Bone marrow (tissue), 2 donors: ENCODE data around the gene LASP1NB.
A peak's percentile ranks its signal among the peaks of the same experiment; 100 is the strongest.
"Not testable (repeated sequence)": the region's sequence is repeated elsewhere in the genome, so short reads cannot be mapped to it uniquely, and the experiment has no call there.

Experiments used
- DNase-seq, 2 donors: peaks; one replicate each; lab custom pipeline; 2025; lab: John Stamatoyannopoulos, UW

Gene LASP1NB

GRCh38 chr17:38918129-38918913 is 7.1 kb upstream of the LASP1NB start:
- no peak for DNase-seq

DNA sequence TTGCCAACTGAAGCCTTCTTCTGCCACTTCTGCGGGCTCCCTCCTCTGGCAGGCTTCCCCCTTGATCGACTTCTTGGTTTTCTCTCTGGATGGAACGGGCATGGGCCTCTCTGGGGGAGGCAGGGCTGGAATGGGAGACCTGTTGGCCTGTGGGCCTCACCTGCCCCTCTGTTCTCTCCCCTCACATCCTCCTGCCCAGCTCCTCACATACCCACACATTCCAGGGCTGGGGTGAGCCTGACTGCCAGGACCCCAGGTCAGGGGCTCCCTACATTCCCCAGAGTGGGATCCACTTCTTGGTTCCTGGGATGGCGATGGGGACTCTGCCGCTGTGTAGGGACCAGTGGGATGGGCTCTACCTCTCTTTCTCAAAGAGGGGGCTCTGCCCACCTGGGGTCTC is 6.5 kb upstream of the LASP1NB start:
- DNase-seq, result no peak

GRCh38 chr17:38919316-38920078 is 5.9 kb upstream of the LASP1NB start:
- no peak for DNase-seq

- no peak for DNase-seq
These were observed 4.8 kb upstream of the LASP1NB start for GRCh38 chr17:38920374-38921291.

GRCh38 chr17:38921756-38922411 is 3.5 kb upstream of the LASP1NB start:
- DNase-seq, result no peak

DNA sequence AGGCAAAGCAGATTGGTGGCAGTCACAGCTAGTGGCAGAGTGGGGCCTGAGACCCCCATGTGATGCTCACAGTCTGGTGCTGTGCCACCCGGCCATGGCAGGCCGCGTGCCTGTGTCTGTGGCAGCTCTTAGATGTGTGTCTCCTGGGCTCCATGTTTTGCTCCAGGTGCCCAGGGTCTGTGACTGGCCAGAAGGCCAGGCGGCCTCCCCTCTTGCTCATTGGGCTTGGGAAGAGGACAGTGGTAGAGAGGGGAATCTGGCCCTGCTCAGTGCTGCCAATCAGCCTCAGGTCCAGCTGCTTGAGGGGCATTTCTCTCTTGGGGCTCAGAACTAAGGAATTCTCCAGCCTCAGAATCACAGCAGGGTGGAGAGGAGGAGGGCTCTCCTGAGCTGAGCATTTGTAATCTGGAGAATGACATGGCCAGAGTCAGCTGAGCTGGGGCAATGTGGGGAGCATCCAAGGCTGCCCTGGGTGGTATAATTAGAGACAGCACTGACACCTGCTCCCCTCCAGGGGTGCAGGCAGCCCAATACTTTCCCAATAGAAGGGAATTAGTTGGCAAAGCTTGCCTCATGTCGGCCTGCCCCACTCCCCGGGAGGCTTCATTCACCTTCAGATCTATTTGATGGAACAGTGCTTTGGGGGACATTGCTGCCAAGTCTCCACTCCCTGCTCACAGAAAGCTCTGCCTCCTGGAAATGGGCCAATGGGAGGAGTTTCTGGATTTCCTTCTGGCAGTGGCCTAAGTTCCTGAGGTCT is 2.7 kb upstream of the LASP1NB start:
- DNase-seq, result no peak

GRCh38 chr17:38926293-38927070 is 1.1 kb downstream of the LASP1NB start:
- peak in 1 of 2 donors; percentile 91 for DNase-seq

- DNase-seq, result not testable (repeated sequence)
These were observed 5.4 kb downstream of the LASP1NB start for GRCh38 chr17:38930782-38931181.

GRCh38 chr17:38933962-38934361 is 8.5 kb downstream of the LASP1NB start:
- DNase-seq, result not testable (repeated sequence)

DNA sequence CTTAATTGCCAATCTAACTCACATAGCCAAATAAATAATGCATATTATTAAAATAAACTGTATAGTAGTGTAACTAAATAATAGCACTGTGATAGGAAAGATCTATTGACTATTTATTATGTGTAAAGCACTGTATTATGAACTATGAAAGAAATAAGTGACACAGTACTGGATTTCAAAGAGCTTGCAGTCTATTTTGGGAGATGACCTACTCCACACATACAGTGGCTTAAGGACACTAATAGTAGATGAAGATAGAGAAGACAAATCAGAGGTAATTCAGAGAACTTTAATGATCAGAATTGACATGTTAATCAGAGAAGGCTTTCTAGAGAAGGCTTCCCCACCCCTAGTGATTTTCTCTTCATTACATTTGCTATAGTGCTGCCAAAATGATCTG is 14.6 kb downstream of the LASP1NB start:
- no peak for DNase-seq

DNA sequence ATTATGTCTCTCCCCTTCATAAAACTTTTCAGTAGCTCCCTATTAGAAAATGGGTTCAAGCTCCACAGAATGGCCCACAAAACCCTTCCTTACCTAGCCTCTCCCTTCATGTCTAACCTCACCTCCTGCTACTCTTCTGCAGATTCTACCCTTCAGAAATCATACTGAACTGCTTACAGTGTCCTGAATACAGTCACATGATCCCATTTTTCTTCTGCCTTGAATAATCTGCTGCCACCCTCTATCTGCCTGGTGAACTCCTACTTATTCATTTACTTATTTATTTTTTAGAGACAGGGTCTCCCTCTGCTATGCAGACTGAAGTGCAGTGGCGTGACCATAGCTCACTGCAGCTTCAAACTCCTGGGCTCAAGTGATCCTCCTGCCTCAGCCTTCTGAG is 15.0 kb downstream of the LASP1NB start:
- no peak for DNase-seq

GRCh38 chr17:38942696-38943334 is 17.4 kb downstream of the LASP1NB start:
- DNase-seq, result no peak

DNA sequence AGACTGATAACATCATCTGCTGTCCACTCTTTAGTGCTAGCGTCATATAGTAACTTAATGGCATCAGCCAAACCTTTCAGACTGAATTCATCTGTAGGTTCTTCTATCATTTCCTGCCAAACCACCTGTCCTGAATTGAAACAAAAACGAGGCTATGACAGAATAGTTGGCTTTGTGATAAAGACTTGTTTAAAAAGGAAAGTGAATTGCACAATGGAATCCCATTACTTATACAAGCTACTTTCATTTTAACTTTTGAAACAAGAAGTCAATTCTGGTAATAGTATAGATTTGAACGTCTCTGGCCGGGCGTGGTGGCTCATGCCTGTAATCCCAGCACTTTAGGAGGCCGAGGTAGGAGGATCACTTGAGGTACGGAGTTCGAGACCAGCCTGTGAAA is 18.2 kb downstream of the LASP1NB start:
- no peak for DNase-seq

- DNase-seq, result no peak
These were observed 21.8 kb downstream of the LASP1NB start for GRCh38 chr17:38947189-38947588.

DNA sequence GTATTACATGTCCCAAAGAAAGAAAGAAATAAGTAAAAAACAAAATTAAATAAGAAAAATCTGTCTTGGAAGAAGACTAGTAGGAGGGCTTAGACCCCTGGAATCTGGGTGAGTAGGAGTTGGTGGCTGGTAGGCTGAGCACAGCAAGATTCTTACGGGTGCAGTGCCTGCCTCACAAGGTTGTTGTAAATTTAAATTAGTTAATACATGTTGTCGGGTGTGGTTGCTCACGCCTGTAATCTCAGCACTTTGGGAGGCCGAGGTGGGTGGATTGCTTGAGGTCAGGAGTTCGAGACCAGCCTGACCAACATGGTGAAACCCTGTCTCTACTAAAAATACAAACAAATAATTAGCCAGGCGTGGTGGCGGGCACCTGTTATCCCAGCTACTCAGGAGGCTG is 28.4 kb downstream of the LASP1NB start:
- not testable (repeated sequence) for DNase-seq

DNA sequence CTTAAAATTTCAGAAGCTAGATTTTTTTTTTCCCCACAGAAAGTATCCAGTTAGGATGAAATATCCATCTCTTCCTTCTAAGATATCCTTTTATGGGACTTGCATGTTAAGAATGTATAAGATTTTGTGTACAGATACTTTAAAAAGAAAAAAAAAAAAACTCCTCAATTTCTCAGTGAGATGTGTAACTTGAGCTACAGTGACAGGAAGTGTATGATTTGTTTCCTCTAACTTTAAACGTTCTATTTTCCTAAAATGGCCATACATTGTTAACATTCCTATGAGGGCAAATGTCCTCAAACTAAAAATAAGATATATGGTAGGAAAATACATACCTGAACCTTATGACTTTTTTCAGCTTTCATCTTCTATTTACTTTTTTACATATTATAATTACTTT is 32.9 kb downstream of the LASP1NB start:
- no peak for DNase-seq

- DNase-seq, result no peak
These were observed 33.3 kb downstream of the LASP1NB start for GRCh38 chr17:38958756-38959155.

DNA sequence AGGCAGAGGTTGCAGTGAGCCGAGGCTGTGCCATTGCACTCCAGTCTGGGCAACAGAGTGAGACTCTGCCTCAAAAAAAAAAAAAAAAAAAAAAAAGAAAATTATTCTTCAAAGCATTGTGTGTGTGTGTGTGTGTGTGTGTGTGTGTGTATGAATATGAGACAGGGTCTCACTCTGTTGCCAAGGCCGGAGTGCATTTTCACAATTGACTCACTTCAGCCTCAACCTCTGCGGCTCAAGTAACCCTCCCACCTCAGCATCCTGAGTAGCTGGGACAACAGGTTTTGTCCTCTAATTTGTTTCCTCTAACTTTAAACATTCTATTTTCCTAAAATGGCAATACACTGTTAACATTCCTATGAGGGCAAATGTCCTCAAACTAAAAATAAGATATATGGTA is 34.1 kb downstream of the LASP1NB start:
- no peak for DNase-seq

DNA sequence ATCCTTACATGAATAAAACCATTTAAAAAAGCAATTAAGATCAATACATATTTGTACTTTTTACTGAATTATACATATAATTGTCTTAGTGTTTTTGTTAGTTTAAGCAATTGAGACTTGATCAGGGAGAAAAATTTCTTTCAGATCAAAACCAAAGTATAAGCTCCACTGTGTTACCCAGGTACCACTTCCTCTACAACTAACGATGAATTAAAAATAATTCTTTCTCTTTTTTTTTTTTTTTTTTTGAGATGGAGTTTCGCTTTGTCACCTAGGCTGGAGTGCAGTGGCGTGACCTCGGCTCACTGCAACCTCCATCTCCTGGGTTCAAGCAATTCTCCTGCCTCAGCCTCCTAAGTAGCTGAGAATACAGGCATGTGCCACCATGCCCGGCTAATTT is 35.0 kb downstream of the LASP1NB start:
- no peak for DNase-seq

GRCh38 chr17:38961413-38961812 is 36.0 kb downstream of the LASP1NB start:
- no peak for DNase-seq
